Eye (tissue), 1 donor: ENCODE measurements around the gene CERKL.

Experiments
- DNase-seq: peaks from one replicate; pipeline ENCODE4 v3.0.0-alpha.2; 2015

CERKL gene

GRCh38 chr2:181573140-181573736, 83.7 kb downstream of the CERKL start:
- peak; percentile 74 for DNase-seq

- DNase-seq: no peak
Measured at GRCh38 chr2:181570833-181571661, 85.9 kb downstream of the CERKL start.

GRCh38 chr2:181570059-181570458, 86.8 kb downstream of the CERKL start:
- no peak for DNase-seq

GRCh38 chr2:181566334-181567032, 90.4 kb downstream of the CERKL start:
- peak; percentile 65 for DNase-seq

- DNase-seq: no peak
Measured at GRCh38 chr2:181563101-181563692, 93.7 kb downstream of the CERKL start.

- no peak for DNase-seq
Measured at GRCh38 chr2:181558371-181558770, 98.5 kb downstream of the CERKL start.

GRCh38 chr2:181554061-181554830, 102.7 kb downstream of the CERKL start:
- DNase-seq: peak; percentile 24

- no peak for DNase-seq
Measured at GRCh38 chr2:181553244-181553643, 103.7 kb downstream of the CERKL start.

- DNase-seq: no peak
Measured at GRCh38 chr2:181552808-181553207, 104.1 kb downstream of the CERKL start.

GRCh38 chr2:181546086-181546485, 110.8 kb downstream of the CERKL start:
- no peak for DNase-seq

- no peak for DNase-seq
Measured at GRCh38 chr2:181542170-181542569, 114.7 kb downstream of the CERKL start.

- no peak for DNase-seq
Measured at GRCh38 chr2:181540421-181540820, 116.5 kb downstream of the CERKL start.

- no peak for DNase-seq
Measured at GRCh38 chr2:181536730-181537129, 120.2 kb downstream of the CERKL start.

GRCh38 chr2:181528441-181528840, 128.5 kb downstream of the CERKL start:
- no peak for DNase-seq

- no peak for DNase-seq
Measured at GRCh38 chr2:181527058-181527457, 129.8 kb downstream of the CERKL start.

GRCh38 chr2:181526014-181526413, 130.9 kb downstream of the CERKL start:
- DNase-seq: no peak

- DNase-seq: peak; percentile 6
Measured at GRCh38 chr2:181523756-181524155, 133.1 kb downstream of the CERKL start.

GRCh38 chr2:181520253-181520652, 136.7 kb downstream of the CERKL start:
- no peak for DNase-seq

- no peak for DNase-seq
Measured at GRCh38 chr2:181517685-181518301, 139.1 kb downstream of the CERKL start.

- DNase-seq: no peak
Measured at GRCh38 chr2:181516992-181517391, 139.9 kb downstream of the CERKL start.

- DNase-seq: no peak
Measured at GRCh38 chr2:181515719-181516118, 141.2 kb downstream of the CERKL start.

- DNase-seq: no peak
Measured at GRCh38 chr2:181500201-181500600, 156.7 kb downstream of the CERKL start.
